Activated naive CD8-positive, alpha-beta T cell treated with anti-CD3 and anti-CD28 coated beads, Interleukin-2, amount 50 U/mL, for 24 hours (primary cell): ENCODE results near the gene NPPB.

Experiments
- ATAC-seq: fragments of 150-1000 bp; cut with Tn5 transposase; one replicate; pipeline ENCODE4 v1.10.0; 2021
- DNase-seq: peaks from one replicate; pipeline ENCODE4 v3.0.0; 2021
- H3K27ac Mint-ChIP-seq: one replicate; pipeline ENCODE4 v1.8.0; 2021; ENCODE audit warnings: mild to moderate bottlenecking, mixed read lengths
- H3K27me3 Mint-ChIP-seq: one replicate; pipeline ENCODE4 v1.8.0; 2021; ENCODE audit warnings: mixed read lengths
- H3K36me3 Mint-ChIP-seq: one replicate; pipeline ENCODE4 v1.8.0; 2021; ENCODE audit warnings: low read depth, mixed read lengths
- H3K4me1 Mint-ChIP-seq: one replicate; pipeline ENCODE4 v1.8.0; 2021; ENCODE audit warnings: mixed read lengths
- H3K4me3 Mint-ChIP-seq: one replicate; pipeline ENCODE4 v1.8.0; 2021; ENCODE audit warnings: mild to moderate bottlenecking, moderate library complexity, mixed read lengths
- H3K9me3 Mint-ChIP-seq: one replicate; pipeline ENCODE4 v1.8.0; 2021; ENCODE audit warnings: mixed read lengths

NPPB gene

DNA sequence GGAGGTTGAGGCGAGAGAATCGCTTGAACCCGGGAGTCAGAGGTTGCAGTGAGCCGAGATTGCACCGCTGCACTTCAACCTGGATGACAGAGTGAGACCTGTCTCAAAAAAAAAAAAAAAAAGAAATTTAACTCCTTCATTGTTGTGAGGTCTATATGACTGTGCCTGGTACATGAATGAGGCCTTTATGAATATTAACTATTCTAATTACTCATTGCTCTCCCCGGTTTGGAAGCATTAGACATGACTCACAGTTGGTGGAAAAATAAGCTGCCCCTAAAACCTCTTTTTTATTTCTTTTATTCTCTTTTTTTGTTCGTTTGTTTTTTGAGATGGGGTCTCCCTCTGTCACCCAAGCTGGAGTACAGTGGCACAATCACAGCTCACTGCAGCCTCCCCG is 3.3 kb downstream of the NPPB start:
- DNase-seq: no peak
- no peak for ATAC-seq
- H3K36me3 Mint-ChIP-seq: no peaks in the 10 kb centered on the region
- peaks cover 47% of the 10 kb centered on the region for H3K27me3 Mint-ChIP-seq
- H3K9me3 Mint-ChIP-seq: no peaks in the 10 kb centered on the region
- H3K4me1 Mint-ChIP-seq: peaks cover 2% of the 10 kb centered on the region
- H3K27ac Mint-ChIP-seq: no peak overlapping the region
- no peak overlapping the region for H3K4me3 Mint-ChIP-seq

DNA sequence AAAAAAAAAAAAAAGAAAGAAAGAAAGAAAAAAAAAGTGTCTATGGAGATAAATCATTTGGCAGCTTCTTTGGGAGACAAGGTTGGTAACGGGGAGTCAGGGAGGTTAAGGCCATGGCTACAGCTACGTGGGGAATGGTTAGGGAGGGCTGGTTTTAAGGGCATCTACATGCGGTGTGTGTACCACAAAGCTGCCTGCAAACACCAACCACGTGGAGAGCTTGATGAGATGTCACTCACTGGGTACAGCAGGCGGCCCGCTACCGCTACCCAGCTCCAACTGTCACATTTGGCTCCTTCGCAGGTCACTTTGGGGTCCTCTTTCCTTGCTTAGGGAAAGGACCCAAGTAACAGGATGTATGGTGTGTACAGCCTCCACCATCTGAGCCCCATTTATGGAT is 4.2 kb downstream of the NPPB start:
- Mint-ChIP-seq H3K4me1 (peaks cover 2% of the 10 kb centered on the region), H3K9me3 (no peaks in the 10 kb centered on the region), H3K27ac (no peak overlapping the region), H3K4me3 (no peak overlapping the region), H3K27me3 (peaks cover 38% of the 10 kb centered on the region), H3K36me3 (no peaks in the 10 kb centered on the region)
- ATAC-seq (no peak), DNase-seq (no peak)

DNA sequence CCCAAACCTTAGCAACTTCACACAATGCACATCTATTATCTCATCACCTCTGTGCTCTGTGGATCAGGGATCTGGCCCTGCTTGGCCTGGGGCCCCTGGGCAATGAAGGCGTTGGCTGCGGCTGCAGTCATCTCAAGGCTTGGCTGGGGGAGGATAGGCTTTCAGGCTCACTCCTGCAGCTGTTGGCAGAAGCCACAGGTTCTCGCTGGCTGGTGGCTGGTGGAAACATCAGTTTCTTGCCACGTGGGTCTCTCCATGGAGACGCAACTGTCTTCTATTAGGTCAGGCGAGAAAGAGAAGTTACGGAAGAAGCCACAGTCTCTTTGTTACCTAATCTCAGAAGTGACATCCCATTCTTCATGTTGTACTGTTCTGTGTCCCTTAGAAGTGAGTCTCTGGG is 7.6 kb downstream of the NPPB start:
- no peaks in the 10 kb centered on the region for H3K36me3 Mint-ChIP-seq
- DNase-seq (no peak), ATAC-seq (no peak)
- no peaks in the 10 kb centered on the region for H3K9me3 Mint-ChIP-seq
- no peak overlapping the region for H3K4me3 Mint-ChIP-seq
- H3K27ac Mint-ChIP-seq: no peak overlapping the region
- H3K4me1 Mint-ChIP-seq: no peaks in the 10 kb centered on the region
- H3K27me3 Mint-ChIP-seq: peaks cover 14% of the 10 kb centered on the region

DNA sequence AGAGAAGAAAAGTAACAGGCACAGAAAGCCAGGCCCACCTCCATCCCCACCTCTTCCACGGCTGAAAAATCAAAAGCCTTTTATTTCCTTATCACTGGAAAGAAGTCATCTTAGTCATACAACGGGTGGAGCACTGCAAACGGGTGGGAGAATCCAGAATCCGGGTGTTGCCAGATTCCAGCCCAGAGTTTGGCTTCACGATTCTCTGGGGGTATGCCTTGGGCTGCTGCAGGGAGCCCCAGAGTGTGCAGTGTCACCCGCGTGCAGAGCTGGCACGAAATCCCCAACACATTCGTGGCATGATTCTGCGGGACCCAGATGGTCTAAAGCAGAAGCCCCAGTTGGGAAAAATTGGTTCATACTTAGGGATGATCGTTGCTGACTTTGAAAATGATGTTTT is 8.6 kb downstream of the NPPB start:
- no peaks in the 10 kb centered on the region for H3K4me1 Mint-ChIP-seq
- H3K36me3 Mint-ChIP-seq: peaks cover 6% of the 10 kb centered on the region
- DNase-seq (no peak), ATAC-seq (no peak)
- no peak overlapping the region for H3K27ac Mint-ChIP-seq
- H3K4me3 Mint-ChIP-seq: no peak overlapping the region
- peaks cover 12% of the 10 kb centered on the region for H3K27me3 Mint-ChIP-seq
- H3K9me3 Mint-ChIP-seq: no peaks in the 10 kb centered on the region

- Mint-ChIP-seq H3K27me3 (peaks cover 2% of the 10 kb centered on the region), H3K9me3 (no peaks in the 10 kb centered on the region), H3K4me1 (no peaks in the 10 kb centered on the region), H3K27ac (no peak overlapping the region), H3K4me3 (no peak overlapping the region), H3K36me3 (peaks cover 6% of the 10 kb centered on the region)
- DNase-seq (no peak), ATAC-seq (no peak)
These were observed 10.4 kb downstream of the NPPB start for GRCh38 chr1:11848373-11848700.

DNA sequence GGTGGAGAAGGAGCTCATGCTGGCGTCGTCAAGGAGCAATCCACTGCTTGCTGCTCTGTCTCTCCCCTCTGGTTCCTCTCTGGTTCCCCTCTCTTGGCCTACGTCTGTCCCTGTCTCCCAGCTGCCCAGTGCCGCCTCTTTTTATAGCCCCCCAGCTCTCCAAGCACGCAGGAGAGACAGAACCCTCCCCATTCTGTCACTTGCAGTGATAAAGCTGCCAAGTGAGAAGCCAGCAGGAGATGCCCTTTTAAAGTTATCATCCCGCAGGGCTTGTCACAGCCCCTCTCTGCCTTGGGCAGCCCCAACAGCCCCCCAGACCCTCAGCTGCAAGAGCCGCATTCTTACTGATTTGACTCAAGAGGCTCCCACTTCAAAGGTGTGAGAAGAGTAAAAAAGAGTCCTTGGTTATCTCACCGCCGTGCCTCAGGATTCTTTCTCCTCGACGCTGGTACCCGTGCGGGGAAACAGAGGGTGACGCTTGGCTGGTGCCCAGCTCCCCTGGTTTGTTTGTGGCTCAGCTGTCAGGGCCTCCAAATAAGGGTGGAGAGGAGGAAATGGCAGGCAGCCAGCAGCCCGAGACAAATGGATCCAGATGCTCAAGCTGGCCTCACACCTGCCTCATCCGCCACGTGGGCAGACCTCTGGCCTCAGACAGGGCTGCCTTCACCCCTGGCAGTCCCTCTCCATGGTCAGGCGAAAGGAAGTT is 10.9 kb downstream of the NPPB start, which contains the start of gene NPPA:
Gene NPPA, minus strand, starts transcription at position 117 of the 706 bp plus-strand sequence. Its CDS starts 99 bp downstream, at position 18.
- no peak for ATAC-seq
- Mint-ChIP-seq H3K9me3 (no peaks in the 10 kb centered on the region), H3K27ac (no peak within 1 kb of the TSS), H3K36me3 (peaks cover 6% of the 10 kb centered on the region), H3K27me3 (peaks cover 2% of the 10 kb centered on the region), H3K4me3 (no peak within 1 kb of the TSS), H3K4me1 (no peaks in the 10 kb centered on the region)
- no peak for DNase-seq

DNA sequence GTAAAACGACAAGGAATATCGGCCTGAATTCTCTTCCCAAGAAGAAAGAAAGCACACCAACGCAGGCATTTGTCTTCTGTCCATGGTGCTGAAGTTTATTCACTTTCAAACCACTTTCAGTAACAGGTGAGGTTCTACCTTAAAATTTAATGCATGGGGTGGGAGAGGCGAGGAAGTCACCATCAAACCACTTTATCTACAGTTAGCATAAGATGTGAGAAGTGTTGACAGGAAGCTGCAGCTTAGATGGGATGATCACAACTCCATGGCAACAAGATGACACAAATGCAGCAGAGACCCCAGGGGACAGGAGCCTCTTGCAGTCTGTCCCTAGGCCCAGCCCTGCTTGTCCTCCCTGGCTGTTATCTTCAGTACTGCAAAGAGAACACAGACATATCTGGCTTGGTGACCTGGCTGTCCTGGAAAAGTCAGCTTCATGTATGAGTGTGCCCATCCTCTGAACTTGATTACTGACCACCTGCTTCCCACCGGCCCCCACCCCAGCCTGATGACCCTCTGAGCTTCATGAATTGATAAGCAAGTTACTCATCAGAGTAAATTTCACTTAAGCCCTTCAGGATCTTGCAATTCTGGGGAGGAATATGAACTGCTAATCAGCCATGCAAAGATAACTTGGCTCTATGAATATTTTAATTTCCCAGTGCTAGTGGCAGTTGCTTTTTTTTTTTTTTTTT is 13.0 kb downstream of the NPPB start:
- Mint-ChIP-seq H3K9me3 (no peaks in the 10 kb centered on the region), H3K36me3 (peaks cover 9% of the 10 kb centered on the region), H3K27ac (no peak overlapping the region), H3K4me3 (no peak overlapping the region), H3K27me3 (no peaks in the 10 kb centered on the region), H3K4me1 (peaks cover 3% of the 10 kb centered on the region)
- ATAC-seq (no peak), DNase-seq (no peak)

DNA sequence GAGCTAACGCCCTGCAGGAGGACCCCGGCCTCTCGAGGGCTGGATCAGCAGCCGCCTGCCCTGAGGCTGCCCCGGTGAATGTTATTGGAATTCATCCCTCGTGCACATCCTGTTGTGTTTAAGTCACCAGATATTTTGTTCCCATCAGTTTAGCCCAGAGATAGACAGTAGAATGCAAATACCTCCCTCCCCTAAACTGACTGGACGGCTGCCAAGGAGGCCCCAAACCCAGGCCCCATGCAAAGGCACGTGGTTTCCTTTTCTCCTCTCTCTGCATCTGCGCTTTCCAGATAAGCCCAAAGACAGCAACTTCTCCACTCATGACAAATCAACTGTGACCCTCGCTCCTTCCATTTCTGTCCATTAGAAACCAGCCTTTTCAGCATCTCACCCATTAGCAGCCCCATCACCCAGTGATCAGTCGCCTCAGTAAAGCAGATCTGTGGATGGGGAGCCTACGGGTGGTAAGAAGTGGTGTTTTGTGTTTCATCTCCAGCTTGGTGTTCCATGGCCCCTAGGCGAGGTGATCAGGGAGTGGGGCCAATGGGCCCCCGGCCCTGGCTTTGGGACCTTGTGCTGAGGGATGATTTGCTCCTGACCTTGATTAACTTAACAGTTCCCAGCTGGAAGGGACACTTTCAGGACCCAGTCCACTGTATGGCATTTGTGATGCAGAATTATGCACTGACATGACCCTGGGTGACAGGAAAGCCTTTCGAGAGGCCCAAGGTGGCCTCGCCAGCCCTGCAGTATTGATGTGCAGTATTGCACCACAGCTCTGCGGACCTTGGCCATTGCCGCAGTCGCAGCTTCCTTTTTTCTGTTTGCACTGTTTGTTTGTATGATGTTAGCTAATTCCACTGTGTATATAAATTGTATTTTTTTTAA is 16.3 kb downstream of the NPPB start:
- ATAC-seq (no peak), DNase-seq (no peak)
- peaks cover 3% of the 10 kb centered on the region for H3K4me1 Mint-ChIP-seq
- no peaks in the 10 kb centered on the region for H3K27me3 Mint-ChIP-seq
- no peaks in the 10 kb centered on the region for H3K9me3 Mint-ChIP-seq
- H3K36me3 Mint-ChIP-seq: peaks cover 22% of the 10 kb centered on the region
- H3K4me3 Mint-ChIP-seq: no peak overlapping the region
- H3K27ac Mint-ChIP-seq: no peak overlapping the region

GRCh38 chr1:11841245-11842153 is 17.2 kb downstream of the NPPB start:
- no peak for DNase-seq
- H3K36me3 Mint-ChIP-seq: peaks cover 22% of the 10 kb centered on the region
- ATAC-seq: no peak

GRCh38 chr1:11839727-11840705 is 18.7 kb downstream of the NPPB start:
- no peaks in the 10 kb centered on the region for H3K9me3 Mint-ChIP-seq
- no peak overlapping the region for H3K4me3 Mint-ChIP-seq
- no peaks in the 10 kb centered on the region for H3K27me3 Mint-ChIP-seq
- DNase-seq: no peak
- H3K4me1 Mint-ChIP-seq: peaks cover 3% of the 10 kb centered on the region
- H3K27ac Mint-ChIP-seq: no peak overlapping the region
- ATAC-seq: no peak
- H3K36me3 Mint-ChIP-seq: peaks cover 21% of the 10 kb centered on the region

More at GRCh38 chr1:11841245-11842153, 17.2 kb downstream of the NPPB start:
- H3K27me3 Mint-ChIP-seq: no peaks in the 10 kb centered on the region
- H3K27ac Mint-ChIP-seq: no peak overlapping the region
- no peak overlapping the region for H3K4me3 Mint-ChIP-seq
- no peaks in the 10 kb centered on the region for H3K9me3 Mint-ChIP-seq
- peaks cover 3% of the 10 kb centered on the region for H3K4me1 Mint-ChIP-seq

- Mint-ChIP-seq H3K36me3 (peaks cover 26% of the 10 kb centered on the region), H3K9me3 (no peaks in the 10 kb centered on the region), H3K4me3 (no peak overlapping the region), H3K27me3 (no peaks in the 10 kb centered on the region), H3K4me1 (peaks cover 3% of the 10 kb centered on the region), H3K27ac (no peak overlapping the region)
- ATAC-seq: peak; percentile 88
- DNase-seq: peak; percentile 76
These were observed 20.1 kb downstream of the NPPB start for GRCh38 chr1:11838349-11839272.

GRCh38 chr1:11837767-11838348 is 20.9 kb downstream of the NPPB start:
- Mint-ChIP-seq H3K9me3 (no peaks in the 10 kb centered on the region), H3K27me3 (no peaks in the 10 kb centered on the region), H3K27ac (no peak overlapping the region), H3K4me3 (no peak overlapping the region), H3K4me1 (peaks cover 3% of the 10 kb centered on the region), H3K36me3 (peaks cover 26% of the 10 kb centered on the region)
- ATAC-seq (no peak), DNase-seq (no peak)
